Islet precursor cell (in vitro differentiated cells): ENCODE measurements around the gene ITGB4.
"Not testable (repeated sequence)": the region's sequence is repeated elsewhere in the genome, so short reads cannot be mapped to it uniquely, and the experiment has no call there.

Experiments
- DNase-seq: peaks from one replicate; pipeline ENCODE4 v3.0.0-alpha.2; 2018

ITGB4 gene

GRCh38 chr17:75754378-75755204 is 33.3 kb downstream of the ITGB4 start:
- DNase-seq = no peak

- DNase-seq = no peak
These were observed 34.1 kb downstream of the ITGB4 start for GRCh38 chr17:75755205-75755901.

GRCh38 chr17:75755990-75756389 is 34.7 kb downstream of the ITGB4 start:
- DNase-seq = no peak

GRCh38 chr17:75756451-75757085 is 35.3 kb downstream of the ITGB4 start:
- DNase-seq = peak; percentile 60

- no peak for DNase-seq
These were observed 35.9 kb downstream of the ITGB4 start for GRCh38 chr17:75757086-75757681.

- no peak for DNase-seq
These were observed 37.1 kb downstream of the ITGB4 start for GRCh38 chr17:75758131-75758905.

DNA sequence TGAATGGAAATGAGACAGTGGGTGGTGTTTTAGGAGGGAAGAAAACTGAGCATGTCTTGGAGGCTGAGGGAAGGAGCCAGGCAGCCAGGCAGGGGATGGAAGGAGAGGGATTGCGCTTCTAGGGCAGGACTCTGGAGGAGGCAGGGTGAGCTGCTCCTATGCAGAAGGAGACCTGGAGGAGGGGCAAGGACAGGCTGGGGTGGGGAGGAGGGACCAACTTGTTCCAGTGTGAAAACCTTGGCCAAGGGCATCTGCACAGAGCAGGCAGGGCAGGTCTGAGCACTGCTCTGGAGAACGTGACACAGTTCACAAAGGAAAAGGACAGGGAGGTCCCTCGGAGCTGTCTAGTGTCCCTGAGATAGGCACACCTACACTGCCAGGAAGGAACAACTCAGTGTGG is 38.2 kb downstream of the ITGB4 start:
- peak; percentile 64 for DNase-seq

GRCh38 chr17:75759978-75760640 is 38.9 kb downstream of the ITGB4 start:
- DNase-seq = not testable (repeated sequence)

- no peak for DNase-seq
These were observed 41.4 kb downstream of the ITGB4 start for GRCh38 chr17:75762513-75763268.

GRCh38 chr17:75763269-75763607 is 42.0 kb downstream of the ITGB4 start:
- DNase-seq = no peak

DNA sequence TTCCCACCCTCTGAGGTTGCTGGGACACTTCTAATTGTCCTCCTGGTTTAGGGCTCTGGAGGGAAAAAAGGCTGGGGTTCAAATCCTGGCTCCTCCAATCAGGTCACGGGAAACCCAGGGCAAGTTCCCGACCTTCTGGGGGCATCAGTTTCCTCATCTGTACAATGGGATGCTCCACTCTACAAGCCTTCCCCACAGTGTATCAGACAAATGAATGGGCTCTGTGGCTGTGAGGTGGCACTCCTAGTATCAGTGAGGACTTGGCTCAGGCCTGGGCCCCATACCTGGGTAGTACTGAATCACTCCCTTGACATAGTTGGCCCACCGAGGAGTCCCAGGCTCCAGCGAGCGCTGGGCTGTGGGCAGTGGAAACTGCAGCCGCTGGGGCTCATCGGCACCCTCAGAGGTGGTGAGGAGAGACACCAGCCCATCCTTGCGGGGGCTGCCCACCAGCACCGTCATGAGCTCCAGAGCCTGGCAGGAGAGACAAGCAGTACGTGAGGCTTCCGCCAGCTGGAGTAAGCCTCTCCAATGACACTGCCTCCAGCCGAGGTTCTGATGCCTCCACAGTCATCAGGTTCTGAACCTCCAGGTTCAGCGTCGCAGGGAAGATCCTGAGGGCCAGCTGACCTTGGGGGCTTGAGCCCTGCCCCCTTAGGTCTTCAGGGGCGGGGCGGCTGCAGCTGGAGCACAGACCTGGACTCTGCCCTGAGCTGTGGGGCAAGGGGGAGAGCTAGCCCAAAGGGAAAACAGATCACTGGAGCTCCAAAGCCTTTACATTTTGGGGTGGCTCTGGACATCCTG is 42.6 kb downstream of the ITGB4 start:
- DNase-seq = no peak

GRCh38 chr17:75764417-75764710 is 43.1 kb downstream of the ITGB4 start:
- no peak for DNase-seq

GRCh38 chr17:75764711-75765421 is 43.6 kb downstream of the ITGB4 start, which contains the start of gene GALK1:
Gene GALK1, minus strand, starts transcription at chr17:75765192. Its CDS starts 56 bp downstream, at chr17:75765136.
- peak; percentile 92 for DNase-seq

DNA sequence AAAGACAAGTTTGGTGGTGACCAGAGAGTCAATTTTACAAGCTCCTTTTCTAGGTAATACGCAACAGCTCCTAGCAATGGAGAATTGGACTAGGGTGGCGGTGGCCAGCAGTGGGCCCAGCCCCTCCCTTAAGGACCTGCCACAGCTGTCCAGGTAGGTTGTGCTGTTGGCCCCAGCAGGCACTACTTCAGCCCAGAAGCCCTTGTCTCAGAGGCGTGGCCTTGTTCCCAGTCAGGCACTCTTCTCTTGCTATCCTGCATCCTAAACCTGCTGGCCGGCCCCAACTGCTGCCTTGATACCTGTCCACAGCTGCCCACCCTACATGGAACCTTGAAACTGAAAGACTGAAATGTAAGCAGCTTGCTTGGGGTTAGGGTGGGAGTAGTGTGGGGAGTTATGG is 44.7 kb downstream of the ITGB4 start:
- DNase-seq = no peak

- peak; percentile 44 for DNase-seq
These were observed 46.6 kb downstream of the ITGB4 start for GRCh38 chr17:75767881-75768280.

DNA sequence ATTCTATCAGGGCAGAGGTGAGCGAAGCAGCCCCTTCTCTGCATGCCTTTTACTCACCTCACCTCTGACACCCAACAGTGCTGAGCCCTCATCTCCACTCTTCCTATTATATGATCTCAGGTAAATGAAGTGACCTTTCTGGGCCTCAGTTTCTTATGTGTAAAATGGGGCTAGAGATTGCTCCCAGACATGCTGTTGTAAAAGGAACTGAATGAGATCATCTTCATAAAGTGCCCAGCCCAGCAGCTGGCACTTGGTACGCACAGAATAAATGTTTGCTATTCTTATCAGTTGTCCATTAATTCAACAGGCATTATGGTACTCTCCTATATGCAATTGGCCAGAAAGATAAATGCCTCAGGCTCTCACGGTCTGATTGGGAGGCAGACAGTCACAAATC is 48.3 kb downstream of the ITGB4 start:
- no peak for DNase-seq

GRCh38 chr17:75771334-75772281 is 50.3 kb downstream of the ITGB4 start:
- no peak for DNase-seq

DNA sequence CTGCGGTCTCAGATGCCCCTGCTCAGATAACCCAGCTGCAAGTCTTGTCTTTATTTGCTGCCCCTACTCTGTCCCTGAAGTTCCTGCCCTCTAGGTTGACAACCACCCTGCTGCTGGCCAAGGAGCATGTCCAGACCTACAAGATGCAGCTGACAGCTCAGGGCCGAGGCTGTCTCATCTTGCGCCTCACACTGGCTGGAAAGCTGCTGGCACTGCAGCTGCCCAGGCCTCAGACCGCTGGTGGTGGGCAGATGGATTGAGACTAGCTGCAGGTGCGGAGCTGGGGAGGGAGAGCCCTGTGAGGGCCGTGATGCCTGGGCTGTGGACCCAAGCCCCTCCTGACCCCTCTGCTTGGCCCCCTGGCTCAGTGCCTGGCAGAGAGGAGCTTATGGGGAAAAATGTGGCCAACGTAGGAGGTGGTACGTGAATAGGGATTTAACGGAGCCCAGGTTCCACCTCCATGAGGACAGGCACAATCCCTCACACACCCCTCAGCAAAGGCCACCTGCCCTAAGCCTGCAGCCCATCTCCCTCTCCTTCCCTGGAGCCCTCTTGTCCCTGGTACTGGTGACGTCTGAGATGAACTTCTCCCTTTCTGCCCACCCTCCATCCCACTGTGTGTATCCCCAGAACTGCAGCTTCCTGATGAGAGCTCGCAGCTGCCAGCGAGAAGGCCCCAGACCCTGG is 52.0 kb downstream of the ITGB4 start:
- DNase-seq = peak; percentile 66
